GM12878 (cell line): ENCODE measurements around the gene ITGA11.

Experiments used
- ASH2L ChIP-seq: fragments of 300-600, 200-600 bp; sonication (generic); IDR thresholded peaks from 2 replicates; pipeline ENCODE4 v1.6.1; 2017; ENCODE audit warnings: low read depth, mild to moderate bottlenecking, borderline replicate concordance
- CHD1 ChIP-seq: IDR thresholded peaks from 2 replicates; pipeline ENCODE4 v1.6.1; 2012; ENCODE audit warnings: low read depth, low read length, improper control_type of control experiment
- CREB1 ChIP-seq: IDR thresholded peaks from 2 replicates; pipeline ENCODE4 v1.6.1; 2012; ENCODE audit warnings: low read depth, mild to moderate bottlenecking, inconsistent platforms
- CTCF ChIP-seq, 3 experiments: IDR thresholded peaks in 2 of 3; conservative IDR thresholded peaks in 1 of 3; 2 replicates each; pipeline ENCODE4 v1.5.1; 2011; ENCODE audit warnings: low read depth in 3 of 3, low read length in 3 of 3, mild to moderate bottlenecking in 3 of 3, control low read depth in 2 of 3, moderate library complexity in 2 of 3, inconsistent platforms in 1 of 3, mixed read lengths in 1 of 3; ENCODE audit not compliant: control insufficient read depth in 2 of 3, insufficient read depth in 1 of 3; ENCODE audit errors: extremely low read depth in 1 of 3
- POLR2A ChIP-seq: IDR thresholded peaks from 2 replicates; pipeline ENCODE4 v1.6.1; 2011; ENCODE audit warnings: low read depth, mild to moderate bottlenecking, low read length
- RAD21 ChIP-seq: IDR thresholded peaks from 2 replicates; pipeline ENCODE4 v1.6.1; 2011; ENCODE audit warnings: mild to moderate bottlenecking, low read depth, low read length, moderate library complexity; ENCODE audit not compliant: insufficient read depth
- SMARCA5 ChIP-seq: fragments of 450-650 bp; IDR thresholded peaks from 2 replicates; pipeline ENCODE4 v1.6.1; 2017; ENCODE audit warnings: mild to moderate bottlenecking
- SUZ12 ChIP-seq: fragments of 200-600 bp; sonication (generic); IDR thresholded peaks from one replicate; pipeline ENCODE4 v1.6.1; 2018; ENCODE audit warnings: antibody characterized with exemption, mild to moderate bottlenecking; ENCODE audit not compliant: unreplicated experiment

- TF ChIP-seq CTCF (IDR thresholded peaks at IDR 0.05 in 2 of 3, conservative IDR thresholded peaks at IDR 0.05 in 1 of 3; ENCODE audit: control insufficient read depth in 2 of 3, extremely low read depth in 1 of 3, insufficient read depth in 1 of 3, low read depth in 3 of 3, low read length in 3 of 3) (no peak), POLR2A (no peak), SMARCA5 (no peak), CREB1 (no peak), SUZ12 (no peak), RAD21 (no peak), CHD1 (no peak), ASH2L (no peak)
These were observed 32.0 kb upstream of the ITGA11 start for GRCh38 chr15:68463996-68464395.
